SK-N-SH (cell line): ENCODE measurements around the gene EFS. TPM values are rescaled to one million over a fixed set of nuclear protein-coding genes. Genes with fewer than 3 reads are reported as not detected.

ENCODE experiments used
- CTCF ChIA-PET: fragments of 300-600, 350-600 bp; formaldehyde crosslinking; extraction: SDS; loops from one replicate; lab custom pipeline; 2021; lab: Yijun Ruan, JAX
- POLR2A ChIA-PET: fragments of 350-600 bp; sonication (Branson Sonifier 250); formaldehyde crosslinking; extraction: SDS; loops from one replicate; lab custom pipeline; 2020; ENCODE audit warnings: antibody characterized with exemption, inconsistent platforms; lab: Yijun Ruan, JAX
- DNase-seq: peaks from one replicate; pipeline ENCODE4 v3.0.0; 2012
- H2AFZ ChIP-seq: fragments of 200-600 bp; sonication (generic); 2 replicates; pipeline ENCODE4 v1.8.1; 2016; ENCODE audit warnings: antibody characterized with exemption, mild to moderate bottlenecking, low read depth
- H3F3A ChIP-seq: fragments of 200-600 bp; sonication (generic); replicated peaks from 2 replicates; pipeline ENCODE3; 2016; ENCODE audit warnings: antibody characterized with exemption, mild to moderate bottlenecking; ENCODE audit not compliant: insufficient read depth
- H3K27ac ChIP-seq, 2 experiments: fragments of 200-500 bp in 1 of 2; fragments of 200-600 bp in 1 of 2; sonication (Bioruptor generic) in 1 of 2; sonication (generic), shearing (Covaris generic) in 1 of 2; 2 replicates each; pipeline versions ENCODE4 v1.5.1 to v1.6.1; 2014 to 2016; ENCODE audit warnings: low read depth in 2 of 2, inconsistent platforms in 1 of 2, low read length in 1 of 2, mild to moderate bottlenecking in 1 of 2, mixed read lengths in 1 of 2
- H3K27me3 ChIP-seq: fragments of 200-600 bp; sonication (generic), shearing (Covaris generic); 2 replicates; pipeline ENCODE4 v1.6.1; 2016; ENCODE audit warnings: mixed run types; ENCODE audit not compliant: insufficient read depth
- H3K36me3 ChIP-seq, 2 experiments: fragments of 200-500 bp in 1 of 2; fragments of 200-600 bp in 1 of 2; sonication (Bioruptor generic) in 1 of 2; sonication (generic) in 1 of 2; replicated peaks in 1 of 2; 2 replicates each; pipeline versions ENCODE3 to v1.5.1; 2014 to 2016; ENCODE audit warnings: low read length in 1 of 2, mild to moderate bottlenecking in 1 of 2; ENCODE audit not compliant: insufficient read depth in 2 of 2, control insufficient read depth in 1 of 2
- H3K4me1 ChIP-seq, 2 experiments: fragments of 200-500 bp in 1 of 2; fragments of 200-600 bp in 1 of 2; sonication (Bioruptor generic) in 1 of 2; sonication (generic), shearing (Covaris generic) in 1 of 2; 2 replicates each; pipeline versions ENCODE4 v1.5.1 to v1.6.1; 2014 to 2016; ENCODE audit warnings: low read depth in 1 of 2, low read length in 1 of 2, mixed run types in 1 of 2; ENCODE audit not compliant: insufficient read depth in 2 of 2, control insufficient read depth in 1 of 2
- H3K4me2 ChIP-seq: fragments of 200-600 bp; sonication (generic), shearing (Covaris generic); 2 replicates; pipeline ENCODE4 v1.6.1; 2017; ENCODE audit warnings: mixed run types
- H3K4me3 ChIP-seq, 2 experiments: fragments of 200-500 bp in 1 of 2; fragments of 200-600 bp in 1 of 2; sonication (Bioruptor generic) in 1 of 2; sonication (generic), shearing (Covaris generic) in 1 of 2; 2 replicates each; pipeline versions ENCODE4 v1.5.1 to v1.8.1; 2014 to 2016; ENCODE audit warnings: low read depth in 2 of 2, inconsistent platforms in 1 of 2, low read length in 1 of 2, mild to moderate bottlenecking in 1 of 2, mixed read lengths in 1 of 2, moderate library complexity in 1 of 2
- H3K79me2 ChIP-seq: fragments of 200-600 bp; sonication (generic); 2 replicates; pipeline ENCODE4 v1.8.1; 2017; ENCODE audit warnings: mild to moderate bottlenecking; ENCODE audit not compliant: insufficient read depth
- H3K9ac ChIP-seq: fragments of 200-600 bp; sonication (generic); 2 replicates; pipeline ENCODE4 v1.6.1; 2017; ENCODE audit warnings: mixed run types
- H3K9me2 ChIP-seq: fragments of 200-600 bp; sonication (generic); 2 replicates; pipeline ENCODE4 v1.6.1; 2017; ENCODE audit warnings: mixed run types
- H3K9me3 ChIP-seq: fragments of 200-600 bp; sonication (generic); 2 replicates; pipeline ENCODE4 v1.6.1; 2017; ENCODE audit warnings: mixed run types, mild to moderate bottlenecking, moderate library complexity
- H4K20me1 ChIP-seq: fragments of 200-600 bp; sonication (generic); 2 replicates; pipeline ENCODE4 v1.6.1; 2017; ENCODE audit warnings: mild to moderate bottlenecking, mixed run types; ENCODE audit not compliant: insufficient read depth
- CTCF ChIP-seq: fragments of 200-600 bp; sonication (generic); IDR thresholded peaks from 2 replicates; pipeline ENCODE4 v1.6.1; 2017; ENCODE audit warnings: antibody characterized with exemption, mild to moderate bottlenecking, moderate library complexity
- ELF1 ChIP-seq: IDR thresholded peaks from 2 replicates; pipeline ENCODE4 v1.4.0; 2012
- FOXJ3 ChIP-seq: sonication (generic); formaldehyde crosslinking; IDR thresholded peaks from 2 replicates; pipeline ENCODE4 v1.5.1; 2020; ENCODE audit warnings: mild to moderate bottlenecking, missing genetic modification reagents
- GATA2 ChIP-seq: sonication (generic); formaldehyde crosslinking; IDR thresholded peaks from 2 replicates; pipeline ENCODE4 v1.5.0; 2020; ENCODE audit warnings: mild to moderate bottlenecking, missing genetic modification reagents
- IRF3 ChIP-seq: fragments of 150-350 bp; IDR thresholded peaks from 2 replicates; pipeline ENCODE4 v1.6.1; 2016; ENCODE audit warnings: mild to moderate bottlenecking, low read depth, low read length
- JUND ChIP-seq: IDR thresholded peaks from 2 replicates; pipeline ENCODE4 v1.4.0; 2012
- MEF2A ChIP-seq: IDR thresholded peaks from 2 replicates; pipeline ENCODE4 v1.4.0; 2012; ENCODE audit warnings: low read depth, borderline replicate concordance
- NFIC ChIP-seq: IDR thresholded peaks from 2 replicates; pipeline ENCODE4 v1.4.0; 2012; ENCODE audit warnings: borderline replicate concordance
- NRF1 ChIP-seq: IDR thresholded peaks from 2 replicates; pipeline ENCODE4 v1.6.1; 2012; ENCODE audit warnings: low read depth, mild to moderate bottlenecking, low read length
- REST ChIP-seq: IDR thresholded peaks from 2 replicates; pipeline ENCODE4 v1.6.1; 2012; ENCODE audit warnings: mild to moderate bottlenecking, low read depth, low read length, moderate library complexity
- RFX5 ChIP-seq: IDR thresholded peaks from 2 replicates; pipeline ENCODE4 v1.6.1; 2012; ENCODE audit warnings: mild to moderate bottlenecking, improper control_type of control experiment, low read length
- TEAD4 ChIP-seq: IDR thresholded peaks from 2 replicates; pipeline ENCODE4 v1.4.0; 2012; ENCODE audit warnings: mild to moderate bottlenecking, borderline replicate concordance; ENCODE audit not compliant: insufficient read depth
- USF2 ChIP-seq: fragments of 150-350 bp; IDR thresholded peaks from 2 replicates; pipeline ENCODE4 v1.6.1; 2017; ENCODE audit warnings: antibody characterized with exemption, low read length, low read depth, borderline replicate concordance
- ZBTB33 ChIP-seq: IDR thresholded peaks from 2 replicates; pipeline ENCODE4 v1.4.0; 2012; ENCODE audit warnings: low read depth, borderline replicate concordance
- WGBS: methylation state at CpG from one replicate; pipeline ENCODE4 v1.1.6; 2017; ENCODE audit warnings: low lambda C conversion rate; 5-methylcytosine and 5-hydroxymethylcytosine counted together
- polyA plus RNA-seq, 3 experiments: library from polyadenylated mRNA; depleted of rRNA; stranded (reverse); fragments of >200 nt; gene quantifications; 2 replicates each; pipeline ENCODE4 v1.2.3, GENCODE V29; 2012

Gene EFS
- polyA plus RNA-seq, 1 of the 3 experiments (the other 2 are of a cell fraction): 4.4 TPM

GRCh38 chr14:23359722-23360447 lies 5.1 kb downstream of the EFS start:
- Histone ChIP-seq H3K4me3 (no peak overlapping the region), H3K36me3 (peaks cover 0 to 2% of the 10 kb centered on the region in 2 experiments), H2AFZ (no peak overlapping the region), H3K4me1 (peaks cover 0 to 8% of the 10 kb centered on the region in 2 experiments; a peak in 2 of 4 replicates), H3K4me2 (no peak overlapping the region), H3F3A (no peaks in the 10 kb centered on the region), H3K27ac (no peak overlapping the region), H3K9me2 (no peaks in the 10 kb centered on the region), H3K9ac (no peak overlapping the region), H3K27me3 (no peaks in the 10 kb centered on the region), H4K20me1 (no peaks in the 10 kb centered on the region), H3K9me3 (no peaks in the 10 kb centered on the region), H3K79me2 (peaks cover 6% of the 10 kb centered on the region; the same call in 1 of the 2 replicates)
- 83% methylated on average over 19 of the region's 22 CpGs for WGBS
- POLR2A ChIA-PET: interaction anchor here (1.1 to 1.2 kb wide), 3 partner anchors 33 to 58 kb away, joined by 4 read pairs; partner anchors contain the start of gene PABPN1
- CTCF ChIA-PET: interaction anchor here (1.0 to 6.4 kb wide), 6 partner anchors 14 to 38 kb away, joined by 3 to 42 read pairs (median 6); no protein-coding TSS in a partner anchor
- TF ChIP-seq FOXJ3 (no peak), IRF3 (no peak), JUND (no peak), CTCF (no peak), MEF2A (no peak), NFIC (no peak), RFX5 (no peak), ELF1 (no peak), GATA2 (no peak), ZBTB33 (no peak), REST (no peak), USF2 (no peak), TEAD4 (no peak), NRF1 (no peak)
- DNase-seq: no peak
